Measurements from ENCODE around the gene VAPA.

DNA sequence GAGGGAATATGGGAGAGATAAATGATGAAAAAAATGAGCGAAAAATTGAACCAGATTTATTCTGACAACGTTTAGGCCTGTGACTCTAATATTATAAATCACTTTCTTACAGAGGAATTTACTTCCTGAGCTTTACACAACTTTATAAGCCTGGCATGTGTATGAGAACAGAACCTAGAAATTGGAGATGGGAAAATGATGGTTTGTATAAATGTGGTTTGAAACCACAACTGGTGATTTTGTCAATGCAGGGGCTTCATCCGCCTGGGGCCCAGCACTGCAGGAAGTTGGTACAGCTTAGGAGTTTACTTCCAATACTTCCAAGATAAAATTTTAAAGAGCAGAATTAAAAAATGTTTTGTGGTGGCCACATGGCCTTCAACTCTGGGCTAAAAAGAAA, 82.3 kb downstream of the VAPA start:
- TF ChIP-seq, protein P1, sequence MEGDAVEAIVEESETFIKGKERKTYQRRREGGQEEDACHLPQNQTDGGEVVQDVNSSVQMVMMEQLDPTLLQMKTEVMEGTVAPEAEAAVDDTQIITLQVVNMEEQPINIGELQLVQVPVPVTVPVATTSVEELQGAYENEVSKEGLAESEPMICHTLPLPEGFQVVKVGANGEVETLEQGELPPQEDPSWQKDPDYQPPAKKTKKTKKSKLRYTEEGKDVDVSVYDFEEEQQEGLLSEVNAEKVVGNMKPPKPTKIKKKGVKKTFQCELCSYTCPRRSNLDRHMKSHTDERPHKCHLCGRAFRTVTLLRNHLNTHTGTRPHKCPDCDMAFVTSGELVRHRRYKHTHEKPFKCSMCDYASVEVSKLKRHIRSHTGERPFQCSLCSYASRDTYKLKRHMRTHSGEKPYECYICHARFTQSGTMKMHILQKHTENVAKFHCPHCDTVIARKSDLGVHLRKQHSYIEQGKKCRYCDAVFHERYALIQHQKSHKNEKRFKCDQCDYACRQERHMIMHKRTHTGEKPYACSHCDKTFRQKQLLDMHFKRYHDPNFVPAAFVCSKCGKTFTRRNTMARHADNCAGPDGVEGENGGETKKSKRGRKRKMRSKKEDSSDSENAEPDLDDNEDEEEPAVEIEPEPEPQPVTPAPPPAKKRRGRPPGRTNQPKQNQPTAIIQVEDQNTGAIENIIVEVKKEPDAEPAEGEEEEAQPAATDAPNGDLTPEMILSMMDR (IDR thresholded peaks at IDR 0.05; ENCODE audit: insufficient read depth, low read length): no peak
- TF ChIP-seq, protein P2, sequence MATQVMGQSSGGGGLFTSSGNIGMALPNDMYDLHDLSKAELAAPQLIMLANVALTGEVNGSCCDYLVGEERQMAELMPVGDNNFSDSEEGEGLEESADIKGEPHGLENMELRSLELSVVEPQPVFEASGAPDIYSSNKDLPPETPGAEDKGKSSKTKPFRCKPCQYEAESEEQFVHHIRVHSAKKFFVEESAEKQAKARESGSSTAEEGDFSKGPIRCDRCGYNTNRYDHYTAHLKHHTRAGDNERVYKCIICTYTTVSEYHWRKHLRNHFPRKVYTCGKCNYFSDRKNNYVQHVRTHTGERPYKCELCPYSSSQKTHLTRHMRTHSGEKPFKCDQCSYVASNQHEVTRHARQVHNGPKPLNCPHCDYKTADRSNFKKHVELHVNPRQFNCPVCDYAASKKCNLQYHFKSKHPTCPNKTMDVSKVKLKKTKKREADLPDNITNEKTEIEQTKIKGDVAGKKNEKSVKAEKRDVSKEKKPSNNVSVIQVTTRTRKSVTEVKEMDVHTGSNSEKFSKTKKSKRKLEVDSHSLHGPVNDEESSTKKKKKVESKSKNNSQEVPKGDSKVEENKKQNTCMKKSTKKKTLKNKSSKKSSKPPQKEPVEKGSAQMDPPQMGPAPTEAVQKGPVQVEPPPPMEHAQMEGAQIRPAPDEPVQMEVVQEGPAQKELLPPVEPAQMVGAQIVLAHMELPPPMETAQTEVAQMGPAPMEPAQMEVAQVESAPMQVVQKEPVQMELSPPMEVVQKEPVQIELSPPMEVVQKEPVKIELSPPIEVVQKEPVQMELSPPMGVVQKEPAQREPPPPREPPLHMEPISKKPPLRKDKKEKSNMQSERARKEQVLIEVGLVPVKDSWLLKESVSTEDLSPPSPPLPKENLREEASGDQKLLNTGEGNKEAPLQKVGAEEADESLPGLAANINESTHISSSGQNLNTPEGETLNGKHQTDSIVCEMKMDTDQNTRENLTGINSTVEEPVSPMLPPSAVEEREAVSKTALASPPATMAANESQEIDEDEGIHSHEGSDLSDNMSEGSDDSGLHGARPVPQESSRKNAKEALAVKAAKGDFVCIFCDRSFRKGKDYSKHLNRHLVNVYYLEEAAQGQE (IDR thresholded peaks at IDR 0.05; ENCODE audit: insufficient replicate concordance, low read depth): no peak
- no peak for TF ChIP-seq POLR2AphosphoS5 (IDR thresholded peaks at IDR 0.05; ENCODE audit: low read depth)
- TF ChIP-seq GABPA (IDR thresholded peaks at IDR 0.05; ENCODE audit: low read depth): no peak
